Jurkat, Clone E6-1 (cell line): ENCODE measurements around the gene RIPPLY3. TPM values are rescaled to one million over a fixed set of nuclear protein-coding genes. Genes with fewer than 3 reads are reported as not detected.

Experiments
- DNase-seq: peaks from one replicate; pipeline ENCODE4 v3.0.0-alpha.2; 2011; ENCODE audit warnings: low read depth, low spot score
- H3K4me3 ChIP-seq: 2 replicates; pipeline ENCODE4 v1.5.1; 2011; ENCODE audit warnings: mild to moderate bottlenecking, low read length, control low read depth, moderate library complexity
- polyA plus RNA-seq: library from polyadenylated mRNA; unstranded; fragments of >200 nt; gene quantifications from one replicate; pipeline ENCODE4 v1.2.1, GENCODE V29; 2012; ENCODE audit warnings: missing spikeins; ENCODE audit not compliant: insufficient read length, insufficient read depth

RIPPLY3 gene, protein sequence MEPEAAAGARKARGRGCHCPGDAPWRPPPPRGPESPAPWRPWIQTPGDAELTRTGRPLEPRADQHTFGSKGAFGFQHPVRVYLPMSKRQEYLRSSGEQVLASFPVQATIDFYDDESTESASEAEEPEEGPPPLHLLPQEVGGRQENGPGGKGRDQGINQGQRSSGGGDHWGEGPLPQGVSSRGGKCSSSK
- not detected for polyA plus RNA-seq

DNA sequence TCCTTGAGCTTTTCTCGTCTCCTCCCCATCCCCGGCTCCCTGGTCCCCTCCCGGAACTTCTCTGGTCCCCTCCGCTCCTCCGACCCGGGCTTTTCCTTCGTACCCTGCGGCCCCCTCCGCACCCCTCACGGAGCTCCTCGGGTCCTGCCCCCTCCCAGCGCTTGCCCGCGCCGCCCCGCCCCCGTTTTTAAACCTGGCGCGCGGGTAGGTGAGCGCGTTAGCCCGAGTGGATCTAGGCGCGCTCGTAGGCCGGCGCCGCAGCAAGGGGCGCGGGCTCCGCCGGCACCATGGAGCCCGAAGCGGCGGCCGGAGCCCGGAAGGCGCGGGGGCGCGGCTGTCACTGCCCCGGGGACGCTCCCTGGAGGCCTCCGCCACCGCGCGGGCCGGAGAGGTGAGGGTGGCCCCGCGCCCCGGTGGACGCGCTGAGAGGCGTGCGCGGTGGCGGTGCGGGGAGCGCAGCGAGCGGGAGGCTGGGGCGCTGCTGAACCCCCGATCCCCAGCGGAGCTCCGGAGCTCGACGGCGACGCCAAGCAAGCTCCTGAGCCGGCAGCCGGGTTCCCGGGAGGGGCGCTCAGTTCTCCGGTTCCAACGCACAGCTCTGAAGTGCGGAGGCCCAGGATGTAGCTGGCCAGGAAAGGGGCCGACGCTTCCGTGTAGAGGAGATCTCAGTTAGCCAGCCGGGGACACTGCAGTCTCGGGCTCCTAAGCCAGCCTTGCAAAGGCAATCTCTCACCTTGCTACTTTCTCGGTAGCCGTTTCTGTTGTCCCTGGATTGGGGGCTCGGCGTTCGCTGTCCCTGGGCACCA is at the start of gene RIPPLY3:
RIPPLY3 (plus strand) TSS at position 217 of the 806 bp plus-strand sequence; CDS start at position 288, 71 bp downstream.
- H3K4me3 ChIP-seq = no peak within 1 kb of the TSS
- no peak for DNase-seq

DNA sequence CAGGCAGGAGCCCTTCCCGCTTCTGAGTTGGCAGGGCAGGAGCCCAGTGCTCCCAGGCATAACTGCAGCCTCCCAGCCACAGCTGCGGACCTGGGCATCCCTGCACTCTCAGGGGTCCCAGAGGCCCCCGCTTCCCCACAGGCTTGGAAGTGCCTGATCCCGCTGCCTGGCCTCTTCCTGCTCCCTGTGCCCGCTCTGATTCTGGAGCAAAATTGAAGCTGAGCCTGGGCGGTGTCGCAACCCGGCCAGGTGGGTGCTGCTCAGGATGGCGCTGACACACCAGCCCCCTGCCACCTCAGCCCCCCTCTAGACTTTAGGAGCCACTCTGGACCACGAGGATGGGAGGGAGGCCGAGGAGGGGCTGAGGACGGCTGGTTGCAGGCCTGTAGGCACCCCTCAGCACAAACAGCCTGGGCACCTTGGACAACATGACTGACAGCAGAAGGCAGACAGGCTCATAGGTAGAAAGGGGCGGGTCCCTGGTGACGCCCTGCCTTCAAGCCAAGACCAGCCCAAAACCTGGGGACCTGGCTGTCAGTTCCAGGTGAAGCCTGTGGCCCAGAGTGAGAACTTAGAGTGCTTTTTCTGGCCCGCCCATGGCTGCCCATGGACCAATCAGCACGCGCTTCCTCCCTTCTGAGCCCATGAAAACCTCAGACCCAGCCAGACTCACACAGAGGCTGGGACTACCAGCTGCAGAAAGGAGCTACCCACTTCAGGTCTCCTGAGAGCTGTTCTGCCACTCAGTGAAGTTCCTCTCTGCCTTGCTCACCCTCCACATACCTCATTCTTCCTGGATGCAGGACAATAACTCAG is 47.3 kb upstream of the RIPPLY3 start:
- DNase-seq = peak; percentile 48
- H3K4me3 ChIP-seq = no peak overlapping the region

DNA sequence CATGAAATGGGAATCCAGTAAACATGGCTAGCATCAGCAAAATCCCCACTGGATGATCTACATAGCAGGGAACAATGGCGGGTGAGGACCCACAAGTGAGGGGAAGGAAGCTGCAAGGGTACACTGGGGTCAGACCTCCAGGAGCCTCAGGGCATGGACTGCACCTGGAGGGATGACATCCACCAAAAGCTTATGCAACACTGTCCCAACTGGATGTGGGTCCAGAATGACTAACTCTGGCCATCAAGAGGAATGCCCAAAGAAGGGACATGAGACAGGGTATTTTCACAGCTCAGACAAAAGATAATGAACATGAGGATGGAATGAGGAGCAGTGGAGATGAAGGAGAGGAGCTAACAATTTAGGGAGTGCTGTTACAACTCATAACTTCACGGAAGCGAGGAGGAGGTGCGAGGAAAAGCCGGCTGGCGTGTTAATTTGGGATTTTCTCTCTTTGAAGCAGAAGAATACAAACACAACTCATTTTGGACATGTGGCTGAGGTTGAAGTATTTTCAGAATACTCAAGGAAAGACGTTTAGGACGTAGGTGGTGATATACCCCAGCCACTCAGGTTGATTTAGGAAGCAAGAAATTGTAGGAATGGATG is 45.7 kb upstream of the RIPPLY3 start:
- no peak for DNase-seq
- H3K4me3 ChIP-seq = no peak overlapping the region

DNA sequence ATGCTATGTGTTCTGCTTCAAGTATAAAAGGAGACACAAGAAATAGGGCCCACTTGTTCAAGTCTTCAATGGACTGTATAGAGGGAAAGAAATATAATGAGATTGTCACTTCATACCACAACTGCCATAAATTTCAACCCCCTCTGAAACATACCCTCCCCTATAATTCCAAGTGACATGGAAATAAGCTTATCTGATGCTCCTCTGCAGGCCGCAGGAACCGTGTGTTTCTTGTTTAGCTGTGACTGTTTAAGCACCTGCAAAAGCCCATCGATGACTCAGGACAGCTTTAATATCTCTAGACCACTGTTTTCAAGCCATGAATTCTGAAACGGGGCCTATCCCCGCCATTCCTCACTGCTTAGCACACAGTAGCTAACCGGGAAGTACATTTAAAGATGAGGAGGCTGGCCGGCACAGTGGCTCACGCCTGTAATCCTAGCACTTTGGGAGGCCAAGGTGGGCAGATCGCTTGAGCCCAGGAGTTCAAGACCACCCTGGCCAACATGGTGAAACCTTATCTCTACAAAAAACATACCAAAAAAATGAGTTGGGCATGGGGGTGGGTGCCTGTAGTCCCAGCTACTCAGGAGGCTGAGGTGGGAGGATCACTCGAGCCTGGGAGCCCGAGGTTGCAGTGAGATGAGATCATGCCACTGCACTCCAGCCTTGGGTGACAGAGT is 44.3 kb upstream of the RIPPLY3 start:
- DNase-seq = no peak
- no peak overlapping the region for H3K4me3 ChIP-seq

DNA sequence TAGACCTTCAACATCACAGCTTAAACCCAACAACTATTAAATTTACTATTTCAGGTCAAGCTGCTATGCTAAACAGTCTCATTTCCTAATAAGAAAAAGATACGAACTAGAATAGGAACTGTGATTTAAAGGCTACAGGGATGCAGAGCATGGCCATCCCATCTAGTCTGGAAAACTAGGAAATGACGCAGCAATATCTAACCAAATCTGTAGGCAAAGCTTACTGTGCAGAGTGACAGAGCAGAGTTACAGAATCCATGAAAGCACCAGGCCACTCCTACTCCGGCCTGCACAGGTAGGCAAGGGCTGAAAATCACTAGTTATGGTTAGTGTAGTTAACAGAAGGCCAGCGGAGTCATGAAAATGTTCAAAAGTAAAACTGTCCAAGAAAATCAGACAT is 42.1 kb upstream of the RIPPLY3 start:
- no peak for DNase-seq
- no peak overlapping the region for H3K4me3 ChIP-seq

DNA sequence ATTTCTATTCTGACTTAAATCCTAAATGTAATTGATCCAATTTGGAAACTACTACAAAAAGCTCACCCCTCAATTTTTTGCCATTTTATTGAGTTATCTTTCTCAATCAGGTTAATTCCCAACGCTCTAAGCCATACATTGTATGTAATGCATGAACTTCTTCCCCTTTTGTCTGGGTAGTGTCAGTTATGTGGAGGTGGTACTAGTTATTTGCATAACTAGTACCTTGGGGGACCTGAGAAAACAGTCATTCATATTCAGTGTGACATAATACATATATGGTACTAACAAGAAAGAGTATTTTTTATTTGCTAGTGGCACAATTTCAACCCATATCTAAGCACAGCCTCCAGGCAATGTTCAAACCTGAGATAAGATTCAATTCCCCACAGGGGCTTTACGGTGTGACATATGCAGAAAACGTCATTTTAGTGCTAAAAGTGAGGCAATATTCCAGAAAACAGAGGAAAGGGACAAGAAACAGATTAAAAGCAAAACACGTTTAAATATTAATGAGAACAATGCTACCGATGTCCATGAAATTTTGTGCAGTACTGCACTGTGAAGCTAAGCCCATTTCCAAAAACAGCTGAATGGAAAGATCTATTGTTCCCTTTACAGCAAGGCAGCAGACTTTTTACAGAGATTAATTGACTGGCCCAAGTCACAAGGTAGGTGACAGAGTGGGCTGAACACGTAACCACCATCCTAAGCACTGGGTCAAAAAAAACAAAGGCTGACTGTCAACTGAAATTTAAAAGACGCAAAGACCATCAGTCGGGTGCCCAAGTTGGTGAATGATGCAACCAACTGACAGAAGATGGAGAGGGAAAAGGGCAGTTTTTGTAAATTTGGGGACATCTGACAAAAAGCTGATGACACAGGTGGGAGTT is 41.4 kb upstream of the RIPPLY3 start:
- peak overlapping the region; percentile 76 for H3K4me3 ChIP-seq
- DNase-seq = no peak

DNA sequence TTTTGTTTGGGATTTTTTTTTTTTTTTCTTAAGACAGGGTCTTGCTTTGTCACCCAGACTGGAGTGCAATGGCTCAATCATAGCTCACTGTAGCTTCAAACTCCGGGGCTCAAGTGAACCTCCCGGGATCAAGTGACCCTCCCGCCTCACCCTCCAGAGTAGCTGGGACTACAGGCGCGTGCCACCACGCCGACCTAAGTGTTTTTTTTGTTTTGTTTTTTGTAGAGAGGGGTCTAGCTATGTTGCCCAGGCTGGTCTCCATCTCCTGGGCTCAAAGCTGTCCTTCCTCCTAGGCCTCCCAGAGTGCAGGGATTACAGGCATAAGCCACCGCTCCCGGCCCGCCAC is 40.8 kb upstream of the RIPPLY3 start:
- no peak for DNase-seq
- peak overlapping the region; percentile 76 for H3K4me3 ChIP-seq

DNA sequence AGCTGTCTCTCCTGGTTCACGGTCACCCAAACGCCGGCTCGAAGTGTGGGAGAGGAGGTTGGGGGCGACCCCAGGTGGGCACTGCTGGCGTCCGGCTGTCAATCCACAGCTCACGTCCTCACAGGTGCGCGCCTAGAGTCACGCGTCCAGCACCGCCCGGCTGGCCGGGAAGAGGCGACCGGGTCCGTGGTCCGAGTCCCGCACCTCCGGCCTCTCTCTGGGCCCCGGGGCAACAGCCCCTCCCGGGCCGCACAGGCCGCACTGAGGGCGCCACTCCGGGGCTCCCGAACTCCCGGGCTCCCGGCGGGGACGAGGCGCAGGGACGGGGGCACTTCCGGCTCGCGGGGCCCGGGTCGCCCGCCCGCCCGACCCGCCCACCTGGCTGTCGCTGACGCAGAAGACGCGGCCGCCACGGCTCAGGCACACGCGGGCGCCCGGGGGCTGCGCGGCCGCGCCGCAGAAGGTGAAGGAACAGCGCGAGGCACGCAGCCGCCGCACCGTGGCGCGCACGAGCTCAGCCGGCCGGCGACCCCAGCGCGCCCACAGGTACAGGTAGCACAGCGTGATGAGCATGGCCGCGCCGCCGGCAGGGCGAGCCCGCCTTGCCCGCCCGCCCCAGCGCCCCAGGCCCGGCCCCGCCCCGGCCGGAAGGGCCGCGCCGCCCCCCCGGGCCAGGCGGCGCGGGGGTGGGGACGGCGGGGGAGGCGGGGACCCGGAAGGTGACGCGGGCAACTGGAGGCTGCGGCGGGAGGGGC is 40.3 kb upstream of the RIPPLY3 start, which contains the start of gene HLCS:
HLCS (minus strand) TSS at position 604 of the 755 bp plus-strand sequence; CDS start at position 573, 31 bp downstream.
- H3K4me3 ChIP-seq = peak within 1 kb of the TSS; percentile 76
- peak; percentile 46 for DNase-seq

DNA sequence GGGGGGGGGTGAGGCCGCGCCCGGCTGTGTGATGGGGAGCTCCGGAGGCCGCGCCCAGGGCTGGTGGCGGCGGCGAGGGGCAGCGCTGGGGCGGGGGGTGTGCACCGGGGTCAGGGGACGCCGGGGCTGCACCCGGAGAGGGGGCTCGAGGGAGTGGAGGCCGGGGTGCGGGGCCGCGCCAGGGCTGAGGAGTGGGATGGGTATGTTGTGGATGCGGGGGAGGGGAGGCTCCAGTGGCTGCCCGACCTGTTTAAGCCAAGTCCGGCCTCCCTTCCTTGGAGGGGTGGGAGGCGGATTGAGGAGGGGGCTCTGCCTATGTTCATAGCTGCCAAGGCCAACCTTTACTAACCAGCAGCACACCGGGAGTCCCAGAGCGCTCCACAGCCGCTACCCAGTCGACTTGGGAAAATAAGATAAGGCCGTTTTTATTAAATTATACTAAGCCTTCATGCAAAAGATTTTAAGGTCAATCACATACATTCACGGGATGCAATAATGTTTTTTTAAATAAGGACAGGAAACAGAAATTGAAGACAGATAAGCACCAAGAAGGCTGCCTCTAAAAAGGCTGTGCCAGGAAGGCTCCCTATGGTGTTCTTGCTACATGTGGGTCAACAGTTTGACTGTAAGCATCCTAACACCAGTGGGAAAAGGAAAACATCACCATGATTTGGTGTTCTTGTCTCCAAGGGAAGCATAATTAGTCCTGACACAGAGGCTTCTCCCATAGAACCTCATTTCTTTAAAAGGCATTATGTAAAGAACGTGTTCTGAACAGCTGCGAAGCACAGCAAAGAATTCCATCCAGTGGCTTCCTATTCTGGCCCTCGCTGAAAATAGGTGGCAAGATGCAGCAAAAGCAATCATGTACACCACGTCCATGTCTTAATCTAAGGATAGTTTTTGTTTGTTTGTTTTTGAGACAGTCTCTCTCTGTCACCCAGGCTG is 39.4 kb upstream of the RIPPLY3 start:
- no peak for DNase-seq
- H3K4me3 ChIP-seq = peak overlapping the region; percentile 57

DNA sequence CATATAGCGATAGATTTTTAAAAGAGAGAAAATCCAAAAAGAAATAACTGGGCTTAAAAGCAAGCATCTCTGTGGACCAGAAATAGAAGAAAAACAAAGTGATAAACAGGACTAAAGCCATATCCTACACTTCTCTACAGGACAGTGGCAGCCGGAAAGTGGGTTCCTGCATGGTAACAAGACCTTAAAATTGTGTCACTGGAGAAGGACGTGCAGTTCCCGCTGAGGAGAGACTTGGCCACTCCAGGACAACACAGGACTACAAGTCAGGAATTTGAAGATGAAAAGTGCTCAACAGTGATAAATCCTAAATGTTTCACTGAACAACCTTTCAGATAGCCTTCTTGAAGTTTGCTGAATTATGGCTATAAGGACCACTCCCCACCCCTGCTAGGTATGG is 38.1 kb upstream of the RIPPLY3 start:
- DNase-seq = no peak
- no peak overlapping the region for H3K4me3 ChIP-seq

DNA sequence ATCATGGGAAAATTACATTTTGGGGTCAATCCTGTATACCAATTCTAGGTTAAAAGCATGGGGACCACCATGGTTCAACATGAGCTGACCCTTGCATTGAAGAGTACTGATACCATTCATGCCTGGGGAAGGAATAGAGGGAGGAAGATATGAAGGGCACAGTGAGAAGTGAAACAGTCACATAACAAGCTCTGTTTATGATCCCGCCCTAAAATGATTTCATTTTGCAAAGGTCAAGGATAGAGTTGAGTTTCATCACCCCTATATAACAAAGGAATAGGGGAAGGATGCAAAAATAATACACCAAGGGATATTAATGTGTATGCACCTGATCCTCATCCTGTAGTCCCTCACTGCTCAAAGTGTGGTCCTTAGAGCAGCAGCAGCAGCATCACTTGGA is 37.5 kb upstream of the RIPPLY3 start:
- no peak for DNase-seq
- H3K4me3 ChIP-seq = no peak overlapping the region

DNA sequence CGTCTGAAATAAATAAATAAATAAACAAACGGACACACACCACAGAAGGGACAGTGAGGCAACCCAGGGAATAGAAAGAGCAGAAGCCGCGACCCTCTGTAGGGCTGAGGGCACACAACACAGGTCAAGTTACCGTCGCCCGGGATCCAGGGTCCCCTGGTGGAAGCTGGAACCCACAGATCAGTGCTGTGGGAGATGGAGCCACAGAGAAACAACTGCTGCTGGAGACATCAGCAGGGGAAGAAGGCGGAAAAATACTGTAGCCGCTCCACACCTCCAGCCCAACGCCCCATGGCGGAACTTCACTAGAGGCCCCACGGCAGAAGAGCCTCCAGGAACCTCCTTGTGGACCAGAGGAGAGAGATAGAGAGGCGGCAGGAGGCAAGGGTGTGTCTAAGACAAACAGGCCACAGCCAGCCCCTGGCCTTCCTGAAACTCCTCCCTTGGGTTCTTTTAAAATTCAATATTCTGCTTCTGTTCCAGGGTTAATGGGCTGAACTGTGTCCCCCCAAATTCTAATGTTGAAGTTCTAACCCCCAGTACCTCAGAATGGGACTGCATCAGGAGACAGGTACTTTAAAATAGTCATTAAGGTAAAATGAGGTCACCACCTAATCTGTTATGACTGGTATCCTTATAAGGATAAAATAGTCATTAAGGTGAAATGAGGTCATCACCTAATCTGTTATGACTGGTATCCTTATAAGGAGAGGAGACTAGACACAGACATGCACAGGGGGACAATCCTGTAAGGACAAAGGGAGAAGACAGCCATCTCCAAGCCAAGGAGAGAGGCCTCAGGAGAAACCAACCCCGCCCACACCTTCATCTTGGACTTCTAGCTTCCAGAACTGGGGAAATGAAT is 32.3 kb upstream of the RIPPLY3 start:
- no peak for DNase-seq
- no peak overlapping the region for H3K4me3 ChIP-seq

DNA sequence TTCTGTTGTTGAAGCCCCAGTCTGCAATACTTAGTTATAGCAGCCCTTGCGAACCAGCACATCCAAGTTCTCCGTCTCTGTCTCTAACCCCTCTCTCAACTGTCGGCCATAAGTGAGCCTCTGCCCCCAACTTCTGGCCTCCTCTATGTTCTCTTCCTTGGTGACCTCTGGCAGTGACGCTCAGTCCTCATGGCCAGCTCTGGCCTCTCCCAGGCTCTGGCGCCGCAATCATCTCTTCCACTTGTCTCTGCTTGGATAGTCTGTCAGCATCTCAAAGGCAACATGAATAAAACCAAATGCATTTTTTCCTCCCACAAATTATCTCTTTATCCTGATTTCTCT is 31.7 kb upstream of the RIPPLY3 start:
- H3K4me3 ChIP-seq = no peak overlapping the region
- DNase-seq = no peak

DNA sequence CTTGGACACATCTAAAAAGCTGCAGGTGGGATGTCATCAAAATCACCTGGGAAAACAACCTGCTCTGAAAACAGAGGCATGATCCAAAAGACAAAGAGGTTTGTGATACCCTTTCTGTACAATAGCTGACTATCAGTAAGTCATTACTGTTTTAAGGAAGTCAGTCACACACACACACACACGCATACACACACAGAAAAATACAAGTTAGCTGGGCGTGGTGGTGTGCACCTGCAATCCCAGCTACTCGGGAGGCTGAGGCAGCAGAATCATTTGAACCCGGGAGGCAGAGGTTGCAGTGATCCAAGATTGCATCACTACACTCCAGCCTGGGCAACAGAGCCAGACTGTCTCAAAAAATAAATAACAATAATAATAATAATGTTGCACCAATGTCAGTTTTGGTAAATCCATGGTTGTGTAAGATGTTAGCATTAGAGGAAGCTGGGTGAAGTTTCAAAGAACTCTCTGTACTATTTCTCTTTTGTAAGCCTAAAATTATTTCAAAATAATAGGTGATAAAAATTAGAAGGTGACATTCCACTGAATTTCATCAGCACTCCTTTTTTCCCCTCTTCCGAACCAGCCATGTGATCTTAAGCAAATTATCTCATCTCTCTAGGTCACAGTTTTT is 30.2 kb upstream of the RIPPLY3 start:
- no peak for DNase-seq
- H3K4me3 ChIP-seq = no peak overlapping the region
